Esophagus muscularis mucosa (tissue), 4 donors: ENCODE measurements around the gene NAV2. TPM values are rescaled to one million over a fixed set of nuclear protein-coding genes. Genes with fewer than 3 reads are reported as not detected.
A peak's percentile ranks its signal among the peaks of the same experiment; 100 is the strongest.

Experiments used
- DNase-seq: peaks from one replicate; pipeline ENCODE4 v3.0.0-alpha.2; 2017; ENCODE audit errors: extremely low spot score
- H3K27ac ChIP-seq, 4 donors: fragments of 200-600 bp; sonication (generic); replicated peaks in 1 of 4; 1 replicate in 3 of 4; 2 replicates in 1 of 4; pipeline ENCODE4 v1.5.1; 2016 to 2019; ENCODE audit warnings: mild to moderate bottlenecking in 1 of 4
- H3K27me3 ChIP-seq, 4 donors: fragments of 200-600 bp; sonication (generic); one replicate each; pipeline versions ENCODE4 v1.5.1 to v1.6.0; 2016 to 2019
- H3K36me3 ChIP-seq, 4 donors: fragments of 200-600 bp; sonication (generic); one replicate each; pipeline ENCODE4 v1.5.1; 2016 to 2019
- H3K4me1 ChIP-seq, 4 donors: fragments of 200-600 bp; sonication (generic); one replicate each; pipeline ENCODE4 v1.5.1; 2016 to 2019
- H3K4me3 ChIP-seq, 4 donors: fragments of 200-600 bp; sonication (generic); 1 replicate in 2 of 4; 2 replicates in 2 of 4; pipeline ENCODE4 v1.5.1; 2016 to 2019; ENCODE audit warnings: mild to moderate bottlenecking in 4 of 4, moderate library complexity in 1 of 4
- H3K9me3 ChIP-seq, 4 donors: fragments of 200-600 bp; sonication (generic); 1 replicate in 3 of 4; 2 replicates in 1 of 4; pipeline ENCODE4 v1.5.1; 2016 to 2019
- EP300 ChIP-seq: sonication (generic); formaldehyde crosslinking; IDR thresholded peaks from one replicate; pipeline ENCODE4 v1.6.1; 2017; ENCODE audit warnings: antibody characterized with exemption
- POLR2A ChIP-seq: fragments of 450-650 bp; IDR thresholded peaks from one replicate; pipeline ENCODE4 v1.6.1; 2017; ENCODE audit warnings: antibody characterized with exemption, moderate library complexity, mild to moderate bottlenecking, low read depth
- POLR2AphosphoS5 ChIP-seq, 2 donors: sonication (generic); formaldehyde crosslinking; IDR thresholded peaks; one replicate each; pipeline ENCODE4 v1.6.1; 2017; ENCODE audit warnings: antibody characterized with exemption in 2 of 2
- WGBS: methylation state at CpG from one replicate; pipeline ENCODE4 v1.1.5; 2018; 5-methylcytosine and 5-hydroxymethylcytosine counted together
- intact Hi-C: fragments of 100-400 bp; cut with DNase I; formaldehyde crosslinking; loops from one replicate; pipeline ENCODE4 v1.15.1; 2023
- total RNA-seq, 4 donors: library from RNA; depleted of rRNA; stranded (reverse); fragments of >200 nt; gene quantifications; one replicate each; pipeline versions ENCODE4 v1.1.0 to v1.2.1, GENCODE V29; 2016
- TF ChIP-seq, protein P1 (sequence below), 3 experiments: fragments of 200-600 bp in 2 of 3; fragments of 450-650 bp in 1 of 3; sonication (generic) in 2 of 3; IDR thresholded peaks; one replicate each; pipeline ENCODE4 v1.5.1; 2017 to 2019; ENCODE audit warnings: antibody characterized with exemption in 3 of 3, mild to moderate bottlenecking in 2 of 3, moderate library complexity in 1 of 3

NAV2 gene
- total RNA-seq, 4 donors from 2014 or later, result 21.9 to 57.0 (median 37.5) TPM

DNA sequence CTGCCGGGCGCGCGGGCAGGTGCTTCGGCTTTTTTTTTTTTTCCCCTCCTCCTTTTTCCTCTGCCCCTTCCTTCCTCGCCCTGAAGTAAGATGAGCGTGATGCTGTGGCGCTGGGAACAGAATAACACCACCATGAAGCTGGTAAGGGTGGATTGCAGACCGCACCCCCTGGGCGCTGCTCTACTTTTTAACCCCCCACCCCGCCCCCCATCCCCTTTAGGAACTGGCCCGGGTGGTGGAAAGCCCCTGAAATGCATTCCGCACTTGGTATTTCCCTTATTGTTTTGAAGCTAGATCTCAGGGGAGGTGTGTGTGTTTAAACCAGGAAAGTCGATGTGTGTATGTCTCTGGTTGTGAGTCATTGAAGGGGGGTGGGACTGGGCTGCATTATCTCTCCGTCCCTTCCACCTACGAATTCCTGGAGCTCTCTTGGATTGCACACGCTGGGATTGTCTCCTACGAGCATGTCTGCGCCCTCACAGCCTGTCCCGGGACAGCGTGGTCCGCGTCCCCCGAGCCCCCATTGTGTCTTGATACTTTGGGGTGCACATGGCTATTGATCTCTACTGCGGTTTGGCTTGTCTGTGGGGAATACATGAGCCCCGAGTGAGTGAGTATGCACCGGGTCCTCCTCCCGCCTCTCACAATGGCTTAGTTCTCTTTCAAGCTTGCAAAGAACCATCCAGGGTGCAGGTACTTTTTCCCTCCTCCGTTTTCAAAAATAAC lies 64.9 kb downstream of the NAV2 start:
- intact Hi-C loops, result no loop called here
- TF ChIP-seq POLR2AphosphoS5 (IDR thresholded peaks at IDR 0.05) (no peak), EP300 (no peak), POLR2A (no peak)
- TF ChIP-seq, protein P1, sequence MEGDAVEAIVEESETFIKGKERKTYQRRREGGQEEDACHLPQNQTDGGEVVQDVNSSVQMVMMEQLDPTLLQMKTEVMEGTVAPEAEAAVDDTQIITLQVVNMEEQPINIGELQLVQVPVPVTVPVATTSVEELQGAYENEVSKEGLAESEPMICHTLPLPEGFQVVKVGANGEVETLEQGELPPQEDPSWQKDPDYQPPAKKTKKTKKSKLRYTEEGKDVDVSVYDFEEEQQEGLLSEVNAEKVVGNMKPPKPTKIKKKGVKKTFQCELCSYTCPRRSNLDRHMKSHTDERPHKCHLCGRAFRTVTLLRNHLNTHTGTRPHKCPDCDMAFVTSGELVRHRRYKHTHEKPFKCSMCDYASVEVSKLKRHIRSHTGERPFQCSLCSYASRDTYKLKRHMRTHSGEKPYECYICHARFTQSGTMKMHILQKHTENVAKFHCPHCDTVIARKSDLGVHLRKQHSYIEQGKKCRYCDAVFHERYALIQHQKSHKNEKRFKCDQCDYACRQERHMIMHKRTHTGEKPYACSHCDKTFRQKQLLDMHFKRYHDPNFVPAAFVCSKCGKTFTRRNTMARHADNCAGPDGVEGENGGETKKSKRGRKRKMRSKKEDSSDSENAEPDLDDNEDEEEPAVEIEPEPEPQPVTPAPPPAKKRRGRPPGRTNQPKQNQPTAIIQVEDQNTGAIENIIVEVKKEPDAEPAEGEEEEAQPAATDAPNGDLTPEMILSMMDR (IDR thresholded peaks at IDR 0.05), result no peak
- Histone ChIP-seq H3K27me3 (no peaks in the 10 kb centered on the region), H3K9me3 (no peaks in the 10 kb centered on the region), H3K36me3 (no peaks in the 10 kb centered on the region), H3K4me3 (peak overlapping the region; percentile 50 to 67 (median 56)), H3K4me1 (peaks cover 10 to 41% (median 31%) of the 10 kb centered on the region in 4 donors), H3K27ac (peak overlapping the region in 2 of 4 donors; percentile 20 to 30)
- DNase-seq, result no peak
- 11% methylated on average over 28 of the region's 29 CpGs for WGBS

DNA sequence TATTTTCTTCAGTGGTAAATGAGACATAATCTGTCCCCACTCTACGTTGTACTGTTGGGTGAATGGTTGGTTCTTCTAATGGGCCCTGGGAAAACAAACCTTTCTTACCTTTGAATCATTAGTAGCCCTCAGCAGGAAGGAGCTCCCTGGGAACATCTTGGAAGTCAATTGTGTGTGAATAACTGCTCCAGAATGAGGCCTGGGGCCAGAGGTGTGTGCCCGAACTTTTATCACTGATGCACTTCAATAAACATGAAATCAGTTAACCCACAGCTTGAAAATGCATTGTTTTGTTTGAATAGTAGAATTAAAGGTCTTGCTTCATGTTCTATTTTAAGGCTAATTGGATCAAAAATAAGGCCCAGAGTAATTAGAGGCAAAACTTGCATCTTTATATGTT lies 67.1 kb downstream of the NAV2 start:
- no peak overlapping the region for H3K27ac ChIP-seq
- peaks cover 10 to 41% (median 31%) of the 10 kb centered on the region in 4 donors for H3K4me1 ChIP-seq
- no peaks in the 10 kb centered on the region for H3K36me3 ChIP-seq
- no peaks in the 10 kb centered on the region for H3K27me3 ChIP-seq
- intact Hi-C loops, result no loop called here
- no peak for DNase-seq
- no peak overlapping the region for H3K4me3 ChIP-seq
- TF ChIP-seq POLR2A (no peak), EP300 (no peak), POLR2AphosphoS5 (IDR thresholded peaks at IDR 0.05) (no peak)
- TF ChIP-seq, protein P1 (IDR thresholded peaks at IDR 0.05), result no peak
- WGBS, result 83% methylated on average over 2 of the region's 2 CpGs
- H3K9me3 ChIP-seq, result no peaks in the 10 kb centered on the region

GRCh38 chr11:19781351-19781750 lies 68.7 kb downstream of the NAV2 start:
- no peaks in the 10 kb centered on the region for H3K27me3 ChIP-seq
- H3K27ac ChIP-seq, result no peak overlapping the region
- H3K4me3 ChIP-seq, result no peak overlapping the region
- no peaks in the 10 kb centered on the region for H3K36me3 ChIP-seq
- H3K9me3 ChIP-seq, result no peaks in the 10 kb centered on the region
- no peak for DNase-seq
- 91% methylated on average over 1 of the region's 1 CpG for WGBS
- TF ChIP-seq POLR2AphosphoS5 (IDR thresholded peaks at IDR 0.05) (no peak), POLR2A (no peak)
- TF ChIP-seq, protein P1 (IDR thresholded peaks at IDR 0.05), result no peak
- intact Hi-C loops, result no loop called here
- peaks cover 6 to 37% (median 28%) of the 10 kb centered on the region in 4 donors for H3K4me1 ChIP-seq

DNA sequence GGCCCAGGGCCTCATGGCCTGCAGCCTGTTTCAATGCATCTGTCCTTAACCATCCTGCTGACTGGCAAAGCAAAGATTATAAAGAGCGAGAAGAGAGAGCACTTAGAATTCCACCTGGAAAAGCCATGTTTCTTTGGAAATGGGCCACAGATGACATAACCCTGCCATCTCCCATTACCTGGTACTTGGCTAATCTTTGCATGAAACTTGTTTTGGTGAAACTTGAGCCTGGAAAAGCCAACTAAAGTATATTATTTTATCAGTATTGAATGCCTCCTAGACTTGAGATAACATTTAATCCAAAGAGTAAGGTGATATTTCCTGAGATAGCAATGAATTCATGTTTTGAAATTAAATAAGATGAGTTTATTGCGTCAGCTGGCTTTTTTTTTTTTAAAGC lies 72.6 kb downstream of the NAV2 start:
- no peak for DNase-seq
- 85% methylated on average over 2 of the region's 2 CpGs for WGBS
- no peaks in the 10 kb centered on the region for H3K27me3 ChIP-seq
- H3K4me3 ChIP-seq, result no peak overlapping the region
- H3K36me3 ChIP-seq, result no peaks in the 10 kb centered on the region
- H3K27ac ChIP-seq, result no peak overlapping the region
- intact Hi-C loops, result no loop called here
- peaks cover 5 to 21% (median 17%) of the 10 kb centered on the region in 4 donors for H3K4me1 ChIP-seq
- TF ChIP-seq POLR2AphosphoS5 (IDR thresholded peaks at IDR 0.05) (no peak), EP300 (no peak)
- H3K9me3 ChIP-seq, result no peaks in the 10 kb centered on the region

DNA sequence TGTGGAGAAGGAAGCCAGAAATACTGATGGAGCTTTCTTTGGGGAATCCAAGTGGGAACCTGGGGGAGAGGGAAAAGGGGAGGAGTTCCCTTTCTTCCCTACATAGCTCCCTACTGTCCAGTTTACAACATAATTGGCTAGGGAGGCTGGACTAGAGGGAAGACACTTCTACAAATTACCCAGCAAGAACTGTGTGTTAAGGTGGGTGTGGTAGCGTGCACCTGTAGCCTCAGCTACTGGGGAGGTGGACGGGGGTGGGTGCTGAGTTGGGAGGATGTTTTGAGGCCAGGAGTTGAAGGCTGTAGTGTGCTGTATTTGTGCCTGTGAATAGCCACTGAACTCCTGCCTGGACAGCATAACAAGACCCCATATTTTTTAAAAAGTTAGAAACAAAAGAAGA lies 74.0 kb downstream of the NAV2 start:
- WGBS, result 100% methylated on average over 2 of the region's 2 CpGs
- Histone ChIP-seq H3K9me3 (no peaks in the 10 kb centered on the region), H3K27ac (no peak overlapping the region), H3K4me1 (peaks cover 19 to 33% (median 30%) of the 10 kb centered on the region in 4 donors), H3K36me3 (peaks cover 0 to 3% (median 0%) of the 10 kb centered on the region in 4 donors), H3K4me3 (no peak overlapping the region), H3K27me3 (no peaks in the 10 kb centered on the region)
- no peak for TF ChIP-seq POLR2A
- no peak for TF ChIP-seq POLR2AphosphoS5 (IDR thresholded peaks at IDR 0.05)
- TF ChIP-seq, protein P1 (IDR thresholded peaks at IDR 0.05), result no peak
- TF ChIP-seq EP300, result no peak
- intact Hi-C loops, result no loop called here
- no peak for DNase-seq
